ENCODE measurements around the gene ROCK2. TPM values are rescaled to one million over a fixed set of nuclear protein-coding genes. Genes with fewer than 3 reads are reported as not detected.

ROCK2 gene
- polyA plus RNA-seq, 1 donor (not counting 4 experiments of a cell fraction or from before 2014, with no cell fraction given): 12.6 TPM

GRCh38 chr2:11304476-11304875 is 40.0 kb downstream of the ROCK2 start:
- Histone ChIP-seq H3K9me1 (ENCODE audit: control insufficient read depth, extremely low read depth, insufficient read depth, low read length) (no peaks in the 10 kb centered on the region), H3K4me3 (ENCODE audit: control insufficient read depth in 2 of 3, extremely low read depth in 1 of 3, insufficient read depth in 2 of 3, low read depth in 1 of 3, low read length in 3 of 3) (no peak overlapping the region), H3K4me2 (ENCODE audit: control insufficient read depth, extremely low read depth, insufficient read depth, low read depth, low read length) (no peak overlapping the region), H3K36me3 (ENCODE audit: control insufficient read depth in 2 of 2, extremely low read depth in 1 of 2, insufficient read depth in 2 of 2, low read length in 2 of 2) (no peaks in the 10 kb centered on the region), H3K79me2 (ENCODE audit: control insufficient read depth, insufficient read depth, low read length) (peaks cover 76% of the 10 kb centered on the region), H3K9me3 (ENCODE audit: control insufficient read depth, low read depth, low read length) (no peaks in the 10 kb centered on the region), H2AFZ (ENCODE audit: control insufficient read depth, low read length) (no peak overlapping the region), H4K20me1 (ENCODE audit: control insufficient read depth, extremely low read depth, insufficient read depth, low read length) (no peaks in the 10 kb centered on the region), H3K9ac (ENCODE audit: control insufficient read depth, extremely low read depth, insufficient read depth, low read length) (no peak overlapping the region), H3K27ac (ENCODE audit: control insufficient read depth, insufficient read depth, low read length) (no peak overlapping the region), H3K27me3 (ENCODE audit: control insufficient read depth, extremely low read depth, insufficient read depth, low read length) (no peaks in the 10 kb centered on the region), H3K4me1 (ENCODE audit: control insufficient read depth, extremely low read depth, insufficient read depth, low read length) (no peaks in the 10 kb centered on the region)
- DNase-seq (ENCODE audit: low read depth, low spot score) (no peak), FAIRE-seq (no peak)
- dilution Hi-C loops (cut with MboI; ENCODE audit: extremely low pct_ligation_motif_present, low sequenced_read_pairs): no loop called here
- TF ChIP-seq CTCF (optimal IDR thresholded peaks at IDR 0.05 in 1 of 3, IDR thresholded peaks at IDR 0.05 in 1 of 3, conservative IDR thresholded peaks at IDR 0.05 in 1 of 3; ENCODE audit: extremely low read depth in 1 of 3, insufficient read depth in 2 of 3, low read length in 3 of 3): no peak
- no peak for TF ChIP-seq EZH2 (IDR thresholded peaks at IDR 0.05; ENCODE audit: low read length)

GRCh38 chr2:11303290-11304013 is 41.0 kb downstream of the ROCK2 start:
- no peaks in the 10 kb centered on the region for H3K36me3 ChIP-seq (ENCODE audit: control insufficient read depth in 2 of 2, extremely low read depth in 1 of 2, insufficient read depth in 2 of 2, low read length in 2 of 2)
- TF ChIP-seq EZH2 (IDR thresholded peaks at IDR 0.05; ENCODE audit: low read length): no peak
- no peak for TF ChIP-seq CTCF (optimal IDR thresholded peaks at IDR 0.05 in 1 of 3, IDR thresholded peaks at IDR 0.05 in 1 of 3, conservative IDR thresholded peaks at IDR 0.05 in 1 of 3; ENCODE audit: extremely low read depth in 1 of 3, insufficient read depth in 2 of 3, low read length in 3 of 3)
- no peaks in the 10 kb centered on the region for H3K27me3 ChIP-seq (ENCODE audit: control insufficient read depth, extremely low read depth, insufficient read depth, low read length)
- H3K27ac ChIP-seq (ENCODE audit: control insufficient read depth, insufficient read depth, low read length): no peak overlapping the region
- H3K9ac ChIP-seq (ENCODE audit: control insufficient read depth, extremely low read depth, insufficient read depth, low read length): no peak overlapping the region
- no peaks in the 10 kb centered on the region for H4K20me1 ChIP-seq (ENCODE audit: control insufficient read depth, extremely low read depth, insufficient read depth, low read length)
- peaks cover 72% of the 10 kb centered on the region for H3K79me2 ChIP-seq (ENCODE audit: control insufficient read depth, insufficient read depth, low read length)
- H3K4me1 ChIP-seq (ENCODE audit: control insufficient read depth, extremely low read depth, insufficient read depth, low read length): no peaks in the 10 kb centered on the region
- H3K9me1 ChIP-seq (ENCODE audit: control insufficient read depth, extremely low read depth, insufficient read depth, low read length): no peaks in the 10 kb centered on the region
- no peak overlapping the region for H3K4me3 ChIP-seq (ENCODE audit: control insufficient read depth in 2 of 3, extremely low read depth in 1 of 3, insufficient read depth in 2 of 3, low read depth in 1 of 3, low read length in 3 of 3)
- dilution Hi-C loops (cut with MboI; ENCODE audit: extremely low pct_ligation_motif_present, low sequenced_read_pairs): no loop called here
- no peaks in the 10 kb centered on the region for H3K9me3 ChIP-seq (ENCODE audit: control insufficient read depth, low read depth, low read length)
- no peak for DNase-seq (ENCODE audit: low read depth, low spot score)
- no peak for FAIRE-seq
- H3K4me2 ChIP-seq (ENCODE audit: control insufficient read depth, extremely low read depth, insufficient read depth, low read depth, low read length): no peak overlapping the region
- H2AFZ ChIP-seq (ENCODE audit: control insufficient read depth, low read length): no peak overlapping the region
